ENCODE results near the gene SPIRE1.

DNA sequence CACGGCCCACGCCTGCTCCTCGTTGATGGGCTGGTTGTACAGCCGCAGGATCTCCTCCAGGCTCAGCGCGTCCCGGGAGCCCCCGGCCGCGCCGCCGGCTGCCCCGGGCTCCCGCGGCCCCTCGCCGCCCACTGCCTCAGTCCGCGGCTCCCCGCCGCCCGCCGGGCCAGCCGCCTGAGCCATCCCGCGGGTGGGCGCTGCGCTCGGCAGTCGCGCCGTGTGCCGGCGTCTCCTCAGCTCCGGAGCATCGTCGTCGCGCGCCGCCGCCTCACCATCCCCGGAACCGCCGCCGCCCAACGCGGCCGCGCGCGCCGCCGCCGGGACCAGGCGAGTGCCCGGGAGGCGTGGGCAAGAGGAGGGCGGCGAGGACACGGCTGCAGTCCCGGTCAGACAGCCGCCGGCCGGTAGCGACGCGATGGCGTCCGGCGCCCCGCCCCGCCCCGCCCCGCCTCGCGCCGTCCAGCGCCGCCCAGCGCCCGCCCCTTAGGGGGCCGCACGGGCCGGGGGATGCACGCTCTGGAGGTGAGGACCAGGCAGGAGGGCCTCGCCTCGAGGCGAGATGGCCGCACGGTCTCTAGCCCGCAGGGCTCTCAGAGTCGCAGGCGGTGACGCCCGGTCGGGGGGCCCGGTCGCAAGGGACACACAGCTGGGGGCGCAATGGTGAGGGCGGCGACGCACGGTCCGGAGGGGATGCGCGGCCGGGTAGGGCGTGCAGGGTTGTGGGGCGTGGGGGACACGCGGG lies at the start of gene SPIRE1:
- TF ChIP-seq RARB (CRISPR knock-in tag; IDR thresholded peaks at IDR 0.05) (no peak), ARNTL (CRISPR knock-in tag; IDR thresholded peaks at IDR 0.05; ENCODE audit: borderline replicate concordance, low read depth) (no peak), ZNF70 (CRISPR knock-in tag; IDR thresholded peaks at IDR 0.05) (no peak), POU6F1 (CRISPR knock-in tag; IDR thresholded peaks at IDR 0.05; ENCODE audit: borderline replicate concordance, low read depth) (no peak), ZNF8 (CRISPR knock-in tag; IDR thresholded peaks at IDR 0.05) (no peak), SNAI2 (CRISPR knock-in tag; IDR thresholded peaks at IDR 0.05) (no peak), ZFP30 (CRISPR knock-in tag; IDR thresholded peaks at IDR 0.05) (no peak), PATZ1 (CRISPR knock-in tag; IDR thresholded peaks at IDR 0.05; ENCODE audit: borderline replicate concordance) (no peak), ZFP3 (CRISPR knock-in tag; IDR thresholded peaks at IDR 0.05) (no peak), BACH2 (CRISPR knock-in tag; IDR thresholded peaks at IDR 0.05; ENCODE audit: borderline replicate concordance) (no peak), TOX (CRISPR knock-in tag; IDR thresholded peaks at IDR 0.05; ENCODE audit: borderline replicate concordance) (no peak), ZNF565 (CRISPR knock-in tag; conservative IDR thresholded peaks at IDR 0.05; ENCODE audit: low read depth) (no peak)
- TF ChIP-seq, protein P1, sequence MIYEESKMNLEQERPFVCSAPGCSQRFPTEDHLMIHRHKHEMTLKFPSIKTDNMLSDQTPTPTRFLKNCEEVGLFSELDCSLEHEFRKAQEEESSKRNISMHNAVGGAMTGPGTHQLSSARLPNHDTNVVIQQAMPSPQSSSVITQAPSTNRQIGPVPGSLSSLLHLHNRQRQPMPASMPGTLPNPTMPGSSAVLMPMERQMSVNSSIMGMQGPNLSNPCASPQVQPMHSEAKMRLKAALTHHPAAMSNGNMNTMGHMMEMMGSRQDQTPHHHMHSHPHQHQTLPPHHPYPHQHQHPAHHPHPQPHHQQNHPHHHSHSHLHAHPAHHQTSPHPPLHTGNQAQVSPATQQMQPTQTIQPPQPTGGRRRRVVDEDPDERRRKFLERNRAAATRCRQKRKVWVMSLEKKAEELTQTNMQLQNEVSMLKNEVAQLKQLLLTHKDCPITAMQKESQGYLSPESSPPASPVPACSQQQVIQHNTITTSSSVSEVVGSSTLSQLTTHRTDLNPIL (CRISPR knock-in tag; IDR thresholded peaks at IDR 0.05; ENCODE audit: low read depth) = no peak
- TF ChIP-seq, protein P2, sequence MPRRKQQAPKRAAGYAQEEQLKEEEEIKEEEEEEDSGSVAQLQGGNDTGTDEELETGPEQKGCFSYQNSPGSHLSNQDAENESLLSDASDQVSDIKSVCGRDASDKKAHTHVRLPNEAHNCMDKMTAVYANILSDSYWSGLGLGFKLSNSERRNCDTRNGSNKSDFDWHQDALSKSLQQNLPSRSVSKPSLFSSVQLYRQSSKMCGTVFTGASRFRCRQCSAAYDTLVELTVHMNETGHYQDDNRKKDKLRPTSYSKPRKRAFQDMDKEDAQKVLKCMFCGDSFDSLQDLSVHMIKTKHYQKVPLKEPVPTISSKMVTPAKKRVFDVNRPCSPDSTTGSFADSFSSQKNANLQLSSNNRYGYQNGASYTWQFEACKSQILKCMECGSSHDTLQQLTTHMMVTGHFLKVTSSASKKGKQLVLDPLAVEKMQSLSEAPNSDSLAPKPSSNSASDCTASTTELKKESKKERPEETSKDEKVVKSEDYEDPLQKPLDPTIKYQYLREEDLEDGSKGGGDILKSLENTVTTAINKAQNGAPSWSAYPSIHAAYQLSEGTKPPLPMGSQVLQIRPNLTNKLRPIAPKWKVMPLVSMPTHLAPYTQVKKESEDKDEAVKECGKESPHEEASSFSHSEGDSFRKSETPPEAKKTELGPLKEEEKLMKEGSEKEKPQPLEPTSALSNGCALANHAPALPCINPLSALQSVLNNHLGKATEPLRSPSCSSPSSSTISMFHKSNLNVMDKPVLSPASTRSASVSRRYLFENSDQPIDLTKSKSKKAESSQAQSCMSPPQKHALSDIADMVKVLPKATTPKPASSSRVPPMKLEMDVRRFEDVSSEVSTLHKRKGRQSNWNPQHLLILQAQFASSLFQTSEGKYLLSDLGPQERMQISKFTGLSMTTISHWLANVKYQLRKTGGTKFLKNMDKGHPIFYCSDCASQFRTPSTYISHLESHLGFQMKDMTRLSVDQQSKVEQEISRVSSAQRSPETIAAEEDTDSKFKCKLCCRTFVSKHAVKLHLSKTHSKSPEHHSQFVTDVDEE (CRISPR knock-in tag; IDR thresholded peaks at IDR 0.05) = no peak
